ENCODE results near the gene MPST. TPM values are rescaled to one million over a fixed set of nuclear protein-coding genes. Genes with fewer than 3 reads are reported as not detected.
"Not testable (repeated sequence)": the region's sequence is repeated elsewhere in the genome, so short reads cannot be mapped to it uniquely, and the experiment has no call there.

MPST gene
- total and polyA plus RNA-seq, 3 donors from 2014 or later: 64.1 to 114 (median 99.6) TPM

DNA sequence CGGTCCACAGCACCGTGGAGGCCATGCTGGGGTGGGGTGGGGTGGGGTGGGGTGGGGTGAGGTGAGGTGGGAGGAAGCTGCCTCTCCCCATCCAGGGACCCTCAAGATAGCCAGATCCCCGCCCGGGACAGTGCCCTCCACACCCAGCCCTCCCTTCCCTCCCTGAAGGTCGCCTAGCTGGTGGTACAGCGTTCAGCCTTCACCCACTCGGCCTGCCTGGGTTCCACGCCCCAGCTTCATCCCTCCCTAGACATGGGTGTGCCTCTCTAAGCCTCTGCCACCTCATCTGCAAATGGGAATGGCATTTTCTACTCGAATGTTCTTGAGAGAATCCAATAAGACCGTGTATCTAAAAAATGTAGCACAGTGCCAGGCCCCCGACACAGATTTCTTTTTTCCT, 49.8 kb downstream of the MPST start:
- H3K36me3 ChIP-seq (ENCODE audit: low read depth, missing control alignments): no peaks in the 10 kb centered on the region
- WGBS, 2 donors: 14 to 19% methylated on average over 3 to 11 of the region's 11 CpGs
- H3K9me3 ChIP-seq: no peaks in the 10 kb centered on the region
- H3K4me1 ChIP-seq: no peaks in the 10 kb centered on the region
- TF ChIP-seq CTCF (IDR thresholded peaks at IDR 0.05): no peak
- no peak for TF ChIP-seq POLR2A (IDR thresholded peaks at IDR 0.05)
- peak overlapping the region in 1 of 2 donors; percentile 39 for H3K4me3 ChIP-seq
- H3K27ac ChIP-seq: no peak overlapping the region
- intact Hi-C loops (cut with DNase I; ENCODE audit: low total_unique reads): no loop called here
- no peaks in the 10 kb centered on the region for H3K27me3 ChIP-seq
- no peak for DNase-seq

DNA sequence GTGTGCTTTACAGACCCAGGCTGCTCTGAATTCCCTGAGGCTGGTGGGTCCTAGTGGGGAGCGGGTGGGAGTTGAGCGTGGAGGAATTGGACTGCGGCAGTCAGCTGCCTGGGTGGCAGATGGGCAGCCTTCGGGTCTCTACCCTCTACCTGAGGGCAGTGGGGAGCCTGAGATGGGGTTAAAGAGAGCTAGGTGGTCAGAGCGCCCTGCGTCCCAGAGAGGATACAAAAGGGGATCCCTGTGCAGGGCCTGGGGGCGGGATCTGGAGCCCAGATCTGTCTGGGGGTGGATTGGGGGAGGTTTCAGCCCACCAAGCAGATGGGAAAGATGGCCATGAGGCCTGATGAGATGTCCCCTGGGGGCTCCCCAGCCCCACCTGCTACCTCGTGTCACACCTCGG, 50.2 kb downstream of the MPST start:
- H3K4me3 ChIP-seq: no peak overlapping the region
- no peaks in the 10 kb centered on the region for H3K4me1 ChIP-seq
- H3K9me3 ChIP-seq: no peaks in the 10 kb centered on the region
- WGBS, 2 donors: 41 to 70% methylated on average over 9 of the region's 9 CpGs
- TF ChIP-seq POLR2A (IDR thresholded peaks at IDR 0.05) (no peak), CTCF (IDR thresholded peaks at IDR 0.05) (no peak)
- H3K36me3 ChIP-seq (ENCODE audit: low read depth, missing control alignments): no peaks in the 10 kb centered on the region
- no peaks in the 10 kb centered on the region for H3K27me3 ChIP-seq
- DNase-seq: no peak
- no peak overlapping the region for H3K27ac ChIP-seq
- intact Hi-C loops (cut with DNase I; ENCODE audit: low total_unique reads): no loop called here

- no peaks in the 10 kb centered on the region for H3K9me3 ChIP-seq
- no peaks in the 10 kb centered on the region for H3K27me3 ChIP-seq
- no peak overlapping the region for H3K27ac ChIP-seq
- no peak overlapping the region for H3K4me3 ChIP-seq
- intact Hi-C loops (cut with DNase I; ENCODE audit: low total_unique reads): no loop called here
- no peaks in the 10 kb centered on the region for H3K36me3 ChIP-seq (ENCODE audit: low read depth, missing control alignments)
- no peaks in the 10 kb centered on the region for H3K4me1 ChIP-seq
- no peak for TF ChIP-seq POLR2A (IDR thresholded peaks at IDR 0.05)
- WGBS, 2 donors: 51% methylated on average over 6 to 8 of the region's 8 CpGs
- no peak for DNase-seq
These were observed 50.8 kb downstream of the MPST start for GRCh38 chr22:37070334-37070733.

DNA sequence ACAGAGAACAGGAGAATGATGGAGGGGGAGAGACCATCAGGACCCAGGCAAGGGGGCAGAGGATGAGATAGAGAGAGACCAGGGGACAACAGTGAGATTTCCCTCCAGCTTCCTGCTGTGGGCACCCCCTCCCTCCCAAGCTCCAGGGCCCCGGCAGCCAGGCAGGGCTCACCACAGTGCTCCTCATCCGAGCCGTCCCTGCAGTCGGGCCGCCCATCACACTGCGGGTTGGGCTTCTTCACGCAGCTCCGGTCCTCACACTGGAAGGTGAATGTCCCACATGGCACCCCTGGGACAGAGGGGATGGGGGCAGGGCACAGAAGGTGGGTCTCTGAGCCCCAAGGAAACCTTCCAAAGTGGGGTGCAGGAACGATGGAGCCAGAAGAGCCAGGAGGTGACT, 51.2 kb downstream of the MPST start:
- 64 to 69% methylated on average over 4 to 9 of the region's 9 CpGs for WGBS, 2 donors
- no peak for TF ChIP-seq CTCF (IDR thresholded peaks at IDR 0.05)
- TF ChIP-seq POLR2A (IDR thresholded peaks at IDR 0.05): no peak
- no peak overlapping the region for H3K27ac ChIP-seq
- H3K4me1 ChIP-seq: no peaks in the 10 kb centered on the region
- no peak overlapping the region for H3K4me3 ChIP-seq
- H3K36me3 ChIP-seq (ENCODE audit: low read depth, missing control alignments): no peaks in the 10 kb centered on the region
- intact Hi-C loops (cut with DNase I; ENCODE audit: low total_unique reads): no loop called here
- no peaks in the 10 kb centered on the region for H3K27me3 ChIP-seq
- no peaks in the 10 kb centered on the region for H3K9me3 ChIP-seq
- DNase-seq: no peak

- intact Hi-C loops (cut with DNase I; ENCODE audit: low total_unique reads); H3K27me3 ChIP-seq: not testable (repeated sequence)
- 88 to 92% methylated on average over 5 of the region's 5 CpGs for whole genome bisulfite sequencing, 2 donors
These were observed 52.5 kb downstream of the MPST start for GRCh38 chr22:37071850-37072592.

GRCh38 chr22:37072673-37073072, 53.1 kb downstream of the MPST start:
- Histone ChIP-seq H3K4me1 (no peaks in the 10 kb centered on the region), H3K27me3 (no peaks in the 10 kb centered on the region), H3K27ac (no peak overlapping the region), H3K36me3 (ENCODE audit: low read depth, missing control alignments) (no peaks in the 10 kb centered on the region), H3K4me3 (no peak overlapping the region), H3K9me3 (no peaks in the 10 kb centered on the region)
- DNase-seq: no peak
- intact Hi-C loops (cut with DNase I; ENCODE audit: low total_unique reads): no loop called here
- TF ChIP-seq CTCF (IDR thresholded peaks at IDR 0.05) (no peak), POLR2A (IDR thresholded peaks at IDR 0.05) (no peak)
- WGBS, 2 donors: 78 to 86% methylated on average over 8 of the region's 8 CpGs

More at GRCh38 chr22:37071850-37072592, 52.5 kb downstream of the MPST start:
- H3K9me3 ChIP-seq; H3K4me3 ChIP-seq; H3K36me3 ChIP-seq (ENCODE audit: low read depth, missing control alignments); H3K4me1 ChIP-seq; DNase-seq; H3K27ac ChIP-seq: not testable (repeated sequence)
